GM18519 (cell line): ENCODE results near the gene SLC6A18.

Source experiments
- ATAC-seq: cut with Tn5 transposase; IDR thresholded peaks from one replicate; pipeline ENCODE4 v1.9.1; 2021; ENCODE audit warnings: mild to moderate bottlenecking, moderate library complexity; ENCODE audit not compliant: unreplicated experiment, low FRiP score

SLC6A18 gene

DNA sequence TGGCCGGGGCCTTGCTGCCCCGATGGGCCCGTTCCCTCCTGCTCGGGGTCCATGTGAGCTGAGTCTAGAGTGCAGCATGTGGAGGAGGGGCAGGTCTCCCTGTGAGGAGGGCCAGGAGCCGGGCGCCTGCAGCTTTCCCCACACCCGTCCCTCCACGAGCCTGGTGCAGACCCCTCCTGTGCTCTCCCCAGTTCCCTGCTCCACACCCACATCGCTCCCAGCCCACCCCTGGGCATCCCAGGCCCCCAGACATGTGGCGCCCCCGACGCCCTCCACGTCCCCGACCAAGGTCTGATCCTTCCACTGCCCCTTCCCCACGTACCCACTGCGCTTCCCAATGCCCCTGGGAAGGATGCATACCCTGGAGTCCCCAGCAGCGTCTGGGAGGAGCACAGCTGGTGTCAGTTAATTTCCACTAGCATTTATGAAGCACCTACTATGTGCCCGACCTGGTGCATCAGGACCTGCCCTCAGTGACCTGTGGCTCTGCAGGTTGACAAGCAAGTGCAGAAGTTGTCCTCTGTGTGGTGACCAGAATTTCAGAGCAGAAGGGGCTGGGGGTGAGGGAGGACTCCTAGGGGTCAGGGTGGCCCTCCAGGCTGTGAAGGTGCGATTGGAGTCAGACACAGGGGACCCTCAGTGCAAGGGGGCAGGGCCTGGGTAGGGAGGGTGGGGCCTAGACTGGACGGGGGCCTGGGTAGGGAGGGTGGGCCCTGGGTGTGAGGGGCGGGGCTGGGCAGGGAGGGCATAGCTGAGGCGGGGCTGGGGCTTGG is 10.8 kb upstream of the SLC6A18 start:
- no peak for ATAC-seq

DNA sequence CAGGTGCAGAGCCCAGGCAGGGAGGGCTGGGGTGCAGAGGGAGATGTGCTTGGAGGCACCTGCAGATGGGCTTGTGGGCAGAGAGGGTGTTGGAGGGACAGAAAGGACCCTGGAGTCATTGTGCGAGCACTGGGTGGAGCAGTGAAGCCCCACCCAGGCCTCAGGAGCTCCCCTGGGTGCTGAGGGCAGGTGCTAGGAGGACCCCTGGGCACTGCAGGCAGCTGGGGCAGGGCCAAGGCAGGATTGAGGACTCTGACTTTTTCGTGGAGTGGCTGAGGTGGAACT is 10.3 kb upstream of the SLC6A18 start:
- ATAC-seq, result no peak

DNA sequence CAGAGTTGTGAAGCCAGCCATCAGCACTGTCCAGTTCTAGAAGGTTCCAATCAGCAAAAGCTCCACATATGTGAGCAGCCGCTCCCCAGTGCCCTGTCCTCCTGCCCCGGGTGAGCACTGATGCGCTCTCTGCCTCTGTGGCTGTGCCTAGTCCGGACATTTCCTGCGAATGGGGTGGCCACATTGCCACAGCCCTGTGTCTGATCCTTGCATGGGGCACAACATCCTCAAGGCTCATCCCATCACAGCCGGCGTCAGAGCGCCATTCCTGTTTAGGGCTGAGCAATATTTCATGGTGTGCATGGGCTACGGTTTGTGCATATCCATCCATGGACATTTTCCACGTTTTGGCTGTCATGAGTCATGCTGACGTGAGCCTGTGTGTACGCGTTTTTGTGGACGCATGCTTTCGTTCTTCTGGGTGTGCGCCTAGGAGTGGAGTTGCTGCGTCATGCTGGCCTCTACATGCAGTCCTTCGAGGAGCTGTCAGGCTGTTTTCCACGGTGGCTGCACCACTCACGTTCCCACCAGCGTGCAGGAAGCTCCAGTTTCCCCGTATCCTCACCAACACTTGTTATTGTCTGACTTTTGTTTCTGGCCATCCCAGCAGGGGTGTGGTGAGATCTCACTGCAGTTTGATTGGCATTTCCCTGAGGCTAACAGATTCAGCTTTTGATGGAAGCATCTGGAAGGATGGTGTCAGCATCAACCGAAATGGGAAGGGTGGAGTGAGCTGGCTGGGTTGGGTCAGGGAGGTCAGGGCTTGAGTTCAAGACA is 9.7 kb upstream of the SLC6A18 start:
- ATAC-seq, result no peak

DNA sequence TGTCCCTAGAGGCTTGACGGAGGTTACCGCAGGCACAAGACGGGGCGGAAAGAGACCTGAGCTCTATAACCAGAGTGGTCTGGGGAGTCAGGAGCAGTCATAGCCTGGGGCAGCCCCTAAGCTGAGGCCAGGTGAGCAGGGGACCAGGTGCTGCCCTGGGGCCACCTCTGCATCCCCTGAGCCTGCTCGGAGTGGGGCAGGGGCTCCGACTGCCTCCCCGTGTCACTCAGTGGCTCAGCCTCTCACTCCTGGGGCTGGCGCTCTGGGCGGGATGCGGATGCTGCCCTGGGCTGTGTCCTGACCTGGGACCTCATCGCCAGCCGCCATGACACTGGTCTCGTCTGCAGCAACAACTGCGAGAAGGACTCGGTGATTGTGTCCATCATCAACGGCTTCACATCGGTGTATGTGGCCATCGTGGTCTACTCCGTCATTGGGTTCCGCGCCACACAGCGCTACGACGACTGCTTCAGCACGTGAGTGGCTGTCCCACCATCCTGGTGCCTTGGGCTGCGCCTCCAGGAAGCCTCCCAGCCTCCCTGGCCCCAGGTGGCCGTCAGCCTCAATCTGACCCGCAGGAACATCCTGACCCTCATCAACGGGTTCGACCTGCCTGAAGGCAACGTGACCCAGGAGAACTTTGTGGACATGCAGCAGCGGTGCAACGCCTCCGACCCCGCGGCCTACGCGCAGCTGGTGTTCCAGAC is 8.8 kb upstream of the SLC6A18 start:
- ATAC-seq, result no peak

DNA sequence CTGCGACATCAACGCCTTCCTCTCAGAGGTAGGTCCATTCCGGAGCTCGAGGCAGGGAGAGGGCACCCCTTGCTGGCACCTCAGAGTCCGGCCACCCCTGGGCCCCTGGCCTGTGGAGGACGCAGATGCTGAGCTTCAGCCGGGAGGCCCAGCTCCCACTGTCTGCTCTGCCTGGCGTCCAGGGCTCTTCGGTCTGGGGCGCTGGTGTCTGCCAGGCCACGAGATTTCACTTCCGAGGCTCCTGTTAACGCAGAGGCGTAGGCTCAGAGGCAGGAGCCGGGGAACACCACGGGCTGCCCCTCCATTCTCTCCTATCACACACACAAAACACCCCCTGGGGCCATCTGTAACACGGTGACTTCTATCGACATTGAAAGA is 8.3 kb upstream of the SLC6A18 start:
- no peak for ATAC-seq

DNA sequence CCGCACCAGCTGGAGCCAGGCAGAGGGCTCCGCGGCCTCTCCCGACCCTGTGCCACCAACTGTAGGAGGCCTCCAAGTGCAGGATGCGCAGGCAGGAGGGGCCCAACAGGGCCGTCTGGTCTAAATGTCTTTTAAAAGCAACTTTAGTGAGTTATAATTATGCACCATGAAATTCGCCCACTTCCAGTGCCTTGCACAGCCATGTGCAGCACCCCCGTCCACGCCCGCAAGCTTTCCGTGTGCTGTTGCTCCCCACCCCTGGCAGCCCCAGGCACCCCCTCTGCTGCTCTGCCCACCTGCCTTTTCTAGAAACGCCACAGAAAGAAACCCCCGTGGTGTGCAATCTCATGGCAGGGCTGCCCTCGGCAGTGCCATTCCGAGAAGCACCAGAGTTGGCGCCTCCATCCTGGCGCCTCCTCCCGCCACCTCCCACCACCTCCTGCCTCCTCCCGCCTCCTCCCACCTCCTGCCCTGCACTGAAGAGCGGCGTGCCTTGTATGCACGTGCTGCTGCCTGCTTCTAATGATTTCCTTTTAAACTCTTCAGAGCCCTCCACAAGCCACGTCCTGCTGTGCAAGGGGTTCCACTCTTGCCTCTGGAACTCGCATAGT is 7.5 kb upstream of the SLC6A18 start:
- ATAC-seq, result no peak

DNA sequence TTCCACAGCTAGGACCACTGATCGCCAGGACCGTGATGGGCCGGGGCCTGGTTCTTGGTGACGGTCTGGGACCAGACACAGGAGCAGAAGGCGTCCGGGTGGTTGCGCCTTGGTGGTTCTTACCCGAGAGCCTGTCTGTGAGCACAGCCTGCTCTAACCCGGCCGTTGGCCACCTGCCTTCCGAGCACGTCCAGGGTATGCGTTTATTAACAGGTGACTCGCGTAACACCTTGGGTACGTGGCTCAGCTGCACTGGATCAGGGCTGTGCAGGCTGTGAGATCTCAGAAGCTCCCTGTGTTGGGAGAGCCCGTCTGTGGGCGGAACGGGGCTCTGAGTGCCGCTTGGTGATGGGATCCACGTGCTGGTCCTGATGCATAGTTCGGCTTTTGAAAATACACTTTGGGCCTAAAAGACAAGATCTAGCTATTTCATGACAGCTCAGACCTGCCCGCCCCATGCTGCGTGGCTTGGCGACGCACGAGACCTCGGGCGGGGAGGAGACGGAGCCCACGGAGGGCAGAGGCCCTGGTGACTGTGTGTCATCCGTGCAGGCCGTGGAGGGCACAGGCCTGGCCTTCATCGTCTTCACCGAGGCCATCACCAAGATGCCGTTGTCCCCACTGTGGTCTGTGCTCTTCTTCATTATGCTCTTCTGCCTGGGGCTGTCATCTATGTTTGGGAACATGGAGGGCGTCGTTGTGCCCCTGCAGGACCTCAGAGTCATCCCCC is 6.7 kb upstream of the SLC6A18 start:
- ATAC-seq, result no peak

DNA sequence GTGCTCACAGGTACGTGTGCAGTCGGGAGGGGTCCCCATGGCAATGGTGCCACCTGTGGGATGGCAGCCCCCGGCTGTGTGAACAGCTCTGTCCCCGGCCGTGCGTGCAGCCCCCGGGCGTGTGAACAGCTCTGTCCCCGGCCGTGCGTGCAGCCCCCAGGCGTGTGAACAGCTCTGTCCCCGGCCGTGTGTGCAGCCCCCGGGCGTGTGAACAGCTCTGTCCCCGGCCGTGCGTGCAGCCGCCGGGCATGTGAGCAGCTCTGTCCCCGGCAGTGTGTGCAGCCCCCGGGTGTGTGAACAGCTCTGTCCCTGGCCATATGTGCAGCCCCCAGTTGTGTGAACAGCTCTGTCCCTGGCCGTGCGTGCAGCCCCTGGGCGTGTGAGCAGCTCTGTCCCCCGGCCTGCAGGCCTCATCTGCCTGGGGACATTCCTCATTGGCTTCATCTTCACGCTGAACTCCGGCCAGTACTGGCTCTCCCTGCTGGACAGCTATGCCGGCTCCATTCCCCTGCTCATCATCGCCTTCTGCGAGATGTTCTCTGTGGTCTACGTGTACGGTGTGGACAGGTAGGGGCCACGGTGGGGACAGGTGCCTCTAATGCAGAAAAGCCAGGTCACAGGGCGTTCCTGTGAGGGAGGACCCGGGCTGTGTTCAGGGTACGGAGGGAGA is 5.9 kb upstream of the SLC6A18 start:
- no peak for ATAC-seq

DNA sequence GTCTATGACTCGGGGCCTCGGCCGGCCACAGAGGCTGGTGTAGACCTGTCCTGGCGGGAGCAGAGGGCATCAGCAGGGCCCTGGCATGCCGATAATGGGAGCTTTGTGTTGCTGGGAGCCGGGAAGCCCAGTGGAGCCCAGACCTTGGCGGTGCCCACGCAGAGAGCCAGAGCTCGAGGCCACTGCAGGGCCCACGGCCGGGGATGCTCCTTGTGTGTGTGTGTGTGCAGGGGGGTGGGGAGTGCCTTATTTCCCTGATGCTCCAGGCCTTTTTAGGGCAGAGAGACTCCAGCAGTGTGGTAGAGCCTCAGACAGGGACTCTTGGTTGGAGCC is 5.4 kb upstream of the SLC6A18 start:
- ATAC-seq, result no peak

DNA sequence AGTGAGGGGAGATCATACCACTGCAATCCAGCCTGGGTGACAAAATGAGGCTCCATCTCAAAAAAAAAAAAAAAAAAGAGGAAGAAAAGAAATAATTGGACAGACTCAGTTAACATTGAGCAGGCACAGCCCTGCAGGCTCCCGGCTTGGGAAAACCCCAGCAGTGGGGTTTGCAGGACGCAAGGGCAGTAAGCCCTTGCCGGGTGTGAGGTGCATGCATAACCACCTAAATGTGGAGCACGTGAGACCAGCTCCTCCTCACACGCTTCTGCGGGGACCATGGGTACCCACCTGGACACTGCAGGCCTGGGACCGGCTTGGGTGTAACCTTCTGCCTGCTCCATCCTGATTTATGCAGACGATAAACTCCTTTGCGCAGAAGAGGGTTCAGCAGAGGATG is 4.8 kb upstream of the SLC6A18 start:
- ATAC-seq, result no peak

DNA sequence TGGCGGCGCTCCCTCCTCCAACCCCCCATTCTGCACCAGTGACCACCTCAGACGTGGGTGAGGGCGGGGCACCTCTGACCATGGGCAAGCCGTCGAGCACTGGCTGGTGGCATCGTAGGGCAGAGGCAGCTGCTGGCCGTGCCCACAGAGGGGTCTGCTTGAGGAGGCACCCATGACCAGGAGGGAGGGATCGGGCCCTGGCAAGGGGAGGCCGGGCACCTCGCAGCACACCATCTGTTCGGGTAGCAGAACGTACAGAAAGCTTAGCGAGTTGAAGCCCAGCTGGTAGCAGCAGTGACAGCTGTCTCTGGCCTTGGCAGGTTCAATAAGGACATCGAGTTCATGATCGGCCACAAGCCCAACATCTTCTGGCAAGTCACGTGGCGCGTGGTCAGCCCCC is 4.3 kb upstream of the SLC6A18 start:
- ATAC-seq, result no peak

DNA sequence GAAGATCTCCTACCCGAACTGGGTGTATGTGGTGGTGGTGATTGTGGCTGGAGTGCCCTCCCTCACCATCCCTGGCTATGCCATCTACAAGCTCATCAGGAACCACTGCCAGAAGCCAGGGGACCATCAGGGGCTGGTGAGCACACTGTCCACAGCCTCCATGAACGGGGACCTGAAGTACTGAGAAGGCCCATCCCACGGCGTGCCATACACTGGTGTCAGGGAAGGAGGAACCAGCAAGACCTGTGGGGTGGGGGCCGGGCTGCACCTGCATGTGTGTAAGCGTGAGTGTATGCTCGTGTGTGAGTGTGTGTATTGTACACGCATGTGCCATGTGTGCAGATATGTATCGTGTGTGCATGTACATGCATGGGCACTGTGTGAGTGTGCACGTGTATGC is 3.5 kb upstream of the SLC6A18 start:
- no peak for ATAC-seq

DNA sequence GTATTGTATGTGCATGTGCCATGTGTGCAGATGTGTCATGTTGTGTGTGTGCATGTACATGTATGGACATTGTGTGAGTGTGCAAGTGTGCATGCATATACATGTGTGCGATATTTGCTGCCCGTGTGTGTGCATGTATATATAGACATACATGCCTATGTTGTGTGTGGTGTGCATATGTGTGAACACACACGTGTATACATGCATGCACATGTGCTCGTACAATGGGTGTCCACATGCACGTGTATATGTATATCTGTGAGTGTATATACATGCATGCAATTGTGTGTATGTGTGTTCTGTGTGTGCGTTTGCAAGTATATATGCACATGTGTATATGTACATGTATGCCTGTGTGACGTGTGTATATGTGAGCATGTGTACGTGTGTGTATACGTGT is 3.0 kb upstream of the SLC6A18 start:
- ATAC-seq, result no peak

DNA sequence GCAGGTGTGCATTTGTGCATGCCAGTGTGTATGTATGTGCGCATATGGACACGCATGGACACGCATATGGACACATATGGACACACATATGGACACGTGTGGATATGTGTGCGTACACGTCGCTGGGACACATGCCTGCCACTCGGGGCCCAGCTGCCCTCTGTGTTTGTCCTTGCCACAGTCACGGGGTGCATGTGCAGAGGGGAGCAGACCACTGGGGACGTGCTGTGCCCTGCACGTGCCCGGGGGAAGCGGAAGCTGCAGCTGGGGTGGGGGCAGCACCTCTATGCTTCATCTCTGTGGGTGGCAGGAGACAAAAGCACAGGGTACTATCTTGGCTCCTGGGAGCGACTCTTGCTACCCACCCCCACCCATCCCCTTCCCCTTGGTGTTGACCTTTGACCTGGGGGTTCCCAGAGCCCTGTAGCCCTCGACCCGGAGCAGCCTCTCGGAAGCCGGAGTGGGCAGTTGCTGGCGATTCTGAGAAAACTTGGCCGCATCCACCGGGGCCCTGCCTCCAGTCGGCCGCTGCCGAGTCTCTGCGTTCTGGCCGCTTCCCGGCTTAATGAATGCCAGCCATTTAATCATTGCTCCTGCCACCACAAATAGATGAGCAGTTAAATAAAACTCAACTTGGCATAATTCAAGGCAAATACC is 2.4 kb upstream of the SLC6A18 start:
- no peak for ATAC-seq

DNA sequence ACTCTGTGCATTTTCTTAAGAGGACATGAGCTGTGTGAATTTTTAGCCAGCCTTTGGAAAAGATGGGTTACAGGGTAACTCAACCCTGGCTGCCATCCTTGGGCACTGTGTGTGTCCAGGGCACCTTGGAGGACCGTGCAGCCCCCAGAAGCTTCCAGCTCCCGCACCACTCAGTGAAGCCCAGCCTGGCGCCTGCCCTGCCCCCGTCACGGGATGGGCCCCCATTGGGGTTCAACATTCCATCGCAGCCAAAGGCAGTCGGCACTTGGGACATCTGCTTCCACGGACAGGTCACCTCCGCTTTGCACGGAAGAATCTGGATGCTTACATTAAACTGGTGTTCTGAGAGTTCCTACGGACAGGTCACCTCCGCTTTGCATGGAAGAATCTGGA is 1.9 kb upstream of the SLC6A18 start:
- ATAC-seq, result no peak

DNA sequence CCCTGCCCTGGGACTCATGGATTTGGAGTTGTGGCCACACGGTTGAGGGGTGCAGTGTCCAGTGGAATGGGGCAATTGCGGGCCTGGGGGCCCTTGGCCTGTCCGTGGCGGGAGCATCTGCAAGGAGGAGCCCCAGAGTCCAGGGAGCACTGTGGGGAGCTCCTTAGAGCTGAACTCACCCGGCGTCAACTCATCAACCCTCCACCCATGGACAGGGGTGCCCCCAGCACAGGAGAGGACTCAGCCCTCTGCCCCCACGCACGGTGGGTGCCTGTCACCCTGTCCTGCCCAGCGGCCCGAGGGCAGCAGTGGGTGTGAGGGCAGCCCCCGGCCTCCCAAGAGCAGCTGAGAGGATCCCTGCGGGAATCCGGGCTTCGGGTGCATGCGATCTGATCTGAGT is 550 bp upstream of the SLC6A18 start:
- ATAC-seq, result no peak

DNA sequence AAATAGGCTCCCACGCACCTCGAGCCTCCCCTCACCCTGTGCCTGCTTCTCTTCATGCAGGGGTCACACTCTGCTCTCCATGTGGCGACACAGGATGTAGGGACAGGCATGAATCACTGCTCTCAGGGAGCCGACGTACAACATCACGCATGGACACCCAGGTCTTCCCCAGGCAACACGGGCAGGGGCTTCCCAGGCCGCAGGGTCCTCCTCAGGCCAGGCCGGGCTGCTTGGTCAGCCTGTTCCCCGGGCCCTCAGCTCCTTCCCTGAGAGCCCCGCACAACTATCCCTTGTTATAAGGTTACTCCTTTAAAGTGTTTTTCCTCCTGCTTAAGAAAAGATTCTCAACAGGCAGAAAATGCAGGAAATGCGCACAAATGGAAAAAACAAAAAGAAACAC is 1.1 kb downstream of the SLC6A18 start:
- ATAC-seq, result no peak

DNA sequence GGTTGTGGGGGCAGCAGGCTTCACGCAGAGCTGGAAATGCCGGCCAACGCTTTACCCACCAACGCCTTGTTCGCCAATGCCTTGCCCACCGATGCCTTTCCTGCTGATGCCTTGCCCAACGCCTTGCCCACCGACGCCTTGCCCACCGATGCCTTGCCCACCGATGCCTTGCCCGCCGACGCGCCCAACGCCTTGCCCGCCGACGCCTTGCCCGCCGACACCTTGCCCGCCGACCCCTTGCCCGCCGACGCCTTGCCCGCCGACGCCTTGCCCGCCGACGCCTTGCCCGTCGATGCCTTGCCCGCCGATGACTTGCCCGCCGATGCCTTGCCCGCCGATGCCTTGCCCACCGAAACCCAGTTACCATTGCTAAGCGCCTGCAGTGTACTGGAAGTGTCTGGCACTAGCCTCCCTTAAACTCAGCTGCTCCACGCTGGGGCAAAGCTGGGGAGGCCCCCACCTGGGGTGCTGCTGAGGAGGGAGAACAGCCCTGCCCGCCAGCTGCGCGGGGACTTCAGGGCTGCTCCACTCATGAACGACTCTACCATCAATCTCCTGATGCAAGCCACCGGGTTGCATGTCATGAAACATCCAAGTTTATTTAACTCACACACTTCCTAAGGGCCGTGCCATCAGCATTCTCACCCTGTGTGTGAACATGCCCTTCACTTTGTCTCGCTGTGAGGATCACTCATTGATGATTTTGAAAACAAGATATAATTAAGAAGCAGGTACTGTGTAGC is 1.8 kb downstream of the SLC6A18 start:
- no peak for ATAC-seq

DNA sequence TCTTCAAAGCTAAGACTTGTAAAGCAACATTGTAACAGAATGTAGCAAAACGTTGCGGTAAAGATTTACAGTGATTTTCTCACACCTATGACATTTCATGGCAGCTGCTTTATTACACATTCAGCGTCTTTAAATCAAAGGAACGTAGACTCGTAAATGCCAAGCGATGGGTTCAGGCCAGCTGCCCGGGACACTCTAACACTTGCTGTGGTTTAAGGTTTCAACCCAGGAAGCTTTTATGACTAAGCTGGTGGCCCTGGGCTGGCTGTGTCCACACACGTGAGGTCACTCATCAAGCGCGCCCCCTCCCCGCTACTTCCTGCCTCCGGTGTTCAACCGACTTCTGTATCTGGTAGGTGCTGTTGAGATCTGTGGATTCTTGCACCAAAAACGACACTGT is 2.5 kb downstream of the SLC6A18 start:
- ATAC-seq, result no peak
